H1 (cell line): ENCODE results near the gene WDR7. TPM values are rescaled to one million over a fixed set of nuclear protein-coding genes. Genes with fewer than 3 reads are reported as not detected.

Experiments used
- ATF3 ChIP-seq: IDR thresholded peaks from 2 replicates; pipeline ENCODE4 v1.6.1; 2011; ENCODE audit warnings: low read depth, mild to moderate bottlenecking, low read length; ENCODE audit not compliant: insufficient read depth
- BACH1 ChIP-seq: IDR thresholded peaks from 2 replicates; pipeline ENCODE4 v1.6.1; 2012; ENCODE audit warnings: low read length, improper control_type of control experiment
- CEBPB ChIP-seq: IDR thresholded peaks from 2 replicates; pipeline ENCODE4 v1.6.1; 2012; ENCODE audit warnings: low read depth, low read length
- CHD7 ChIP-seq: fragments of 300-600 bp; sonication (generic); IDR thresholded peaks from 2 replicates; pipeline ENCODE4 v1.7.1; 2012; ENCODE audit warnings: low read length, moderate library complexity, mild to moderate bottlenecking, inconsistent platforms; ENCODE audit not compliant: insufficient replicate concordance
- JUN ChIP-seq: IDR thresholded peaks from 2 replicates; pipeline ENCODE4 v1.6.1; 2011; ENCODE audit warnings: low read depth, mild to moderate bottlenecking, improper control_type of control experiment, low read length
- JUND ChIP-seq: IDR thresholded peaks from 2 replicates; pipeline ENCODE4 v1.6.1; 2011; ENCODE audit warnings: mild to moderate bottlenecking, improper control_type of control experiment, low read length
- KDM5A ChIP-seq: fragments of 200-600 bp; IDR thresholded peaks from 2 replicates; pipeline ENCODE4 v1.7.1; 2012; ENCODE audit warnings: mild to moderate bottlenecking, low read length, inconsistent platforms, mixed read lengths
- POLR2AphosphoS5 ChIP-seq: IDR thresholded peaks from 2 replicates; pipeline ENCODE4 v1.6.1; 2011; ENCODE audit warnings: low read depth, low read length
- POU5F1 ChIP-seq: IDR thresholded peaks from 2 replicates; pipeline ENCODE4 v1.6.1; 2011; ENCODE audit warnings: low read depth, mild to moderate bottlenecking, low read length, moderate library complexity
- SIRT6 ChIP-seq: IDR thresholded peaks from one replicate; pipeline ENCODE4 v1.7.1; 2012; ENCODE audit warnings: low read length, inconsistent platforms
- SRF ChIP-seq: IDR thresholded peaks from 2 replicates; pipeline ENCODE4 v1.6.1; 2011; ENCODE audit warnings: mild to moderate bottlenecking, low read depth, low read length, moderate library complexity
- TAF1 ChIP-seq: IDR thresholded peaks from 2 replicates; pipeline ENCODE4 v1.6.1; 2011; ENCODE audit warnings: mild to moderate bottlenecking, low read depth, low read length
- TCF12 ChIP-seq: IDR thresholded peaks from 2 replicates; pipeline ENCODE4 v1.6.1; 2011; ENCODE audit warnings: low read depth, mild to moderate bottlenecking, low read length
- YY1 ChIP-seq: IDR thresholded peaks from 2 replicates; pipeline ENCODE4 v1.6.1; 2011; ENCODE audit warnings: low read depth, mild to moderate bottlenecking, low read length
- polyA plus RNA-seq, 7 experiments: library from polyadenylated mRNA; depleted of rRNA in 3 of 7; stranded (reverse) in 5 of 7; unstranded in 2 of 7; fragments of >200 nt in 5 of 7; fragments of 200-250 nt in 2 of 7; gene quantifications; 1 replicate in 5 of 7; 2 replicates in 1 of 7; 4 replicates in 1 of 7; pipeline versions ENCODE4 v1.2.1 to v1.2.3, GENCODE V29; 2011 to 2013; ENCODE audit warnings: missing spikeins in 2 of 7, mixed read lengths in 2 of 7
- total RNA-seq: library from RNA; stranded (reverse); fragmentation: NEBNext Ultra II Directional; extraction: Animal tissue kit (Norgen Biotek cat#: 25700); gene quantifications from 2 replicates; pipeline ENCODE4 v1.2.1, GENCODE V29; 2021

Gene WDR7
- total and polyA plus RNA-seq, 2 of the 8 experiments (the other 6 are each of a cell fraction or from before 2014, with no cell fraction given): 5.5 to 15.2 TPM

- TF ChIP-seq CHD7 (no peak), BACH1 (no peak), POU5F1 (no peak), CEBPB (no peak), SIRT6 (no peak), KDM5A (no peak), ATF3 (no peak), JUND (no peak), POLR2AphosphoS5 (no peak), SRF (no peak), TCF12 (no peak), JUN (no peak), YY1 (no peak), TAF1 (no peak)
Observed at GRCh38 chr18:56844556-56844955, 193.4 kb downstream of the WDR7 start (continued).
